Neural progenitor cell (in vitro differentiated cells): ENCODE measurements around the gene IGSF21. TPM values are rescaled to one million over a fixed set of nuclear protein-coding genes. Genes with fewer than 3 reads are reported as not detected.

Source experiments
- DNase-seq: peaks from one replicate; pipeline ENCODE4 v3.0.0-alpha.2; 2016; ENCODE audit warnings: low spot score
- H2AFZ ChIP-seq: fragments of 200-600 bp; sonication (generic); replicated peaks from 2 replicates; pipeline ENCODE4 v1.6.1; 2016; ENCODE audit warnings: antibody characterized with exemption
- H3F3A ChIP-seq: fragments of 200-600 bp; sonication (generic); 2 replicates; pipeline ENCODE4 v1.6.1; 2016; ENCODE audit warnings: antibody characterized with exemption, low read depth
- H3K27ac ChIP-seq: fragments of 200-600 bp; sonication (generic); 2 replicates; pipeline ENCODE4 v1.5.1; 2016; ENCODE audit warnings: mild to moderate bottlenecking
- H3K27me3 ChIP-seq: fragments of 200-600 bp; sonication (generic); 2 replicates; pipeline ENCODE4 v1.6.1; 2016; ENCODE audit warnings: mild to moderate bottlenecking, moderate library complexity
- H3K36me3 ChIP-seq: fragments of 200-600 bp; sonication (generic); 2 replicates; pipeline ENCODE4 v1.5.1; 2016
- H3K4me1 ChIP-seq: fragments of 200-600 bp; sonication (generic); 2 replicates; pipeline ENCODE4 v1.6.1; 2016; ENCODE audit warnings: mixed run types
- H3K4me2 ChIP-seq: fragments of 200-600 bp; sonication (generic); 2 replicates; pipeline ENCODE4 v1.6.1; 2016
- H3K4me3 ChIP-seq: fragments of 200-600 bp; sonication (generic); 2 replicates; pipeline ENCODE4 v1.5.1; 2016
- H3K79me2 ChIP-seq: fragments of 200-600 bp; sonication (generic); 2 replicates; pipeline ENCODE4 v1.6.1; 2016; ENCODE audit warnings: low read depth
- H3K9ac ChIP-seq: fragments of 200-600 bp; sonication (generic); 2 replicates; pipeline ENCODE4 v1.6.1; 2016
- H3K9me3 ChIP-seq: fragments of 200-600 bp; sonication (generic); 2 replicates; pipeline ENCODE4 v1.5.1; 2016; ENCODE audit warnings: low read depth
- H4K20me1 ChIP-seq: fragments of 200-600 bp; sonication (generic); 2 replicates; pipeline ENCODE4 v1.6.1; 2016; ENCODE audit warnings: low read depth
- H3K27ac Mint-ChIP-seq: 3 replicates; pipeline ENCODE4 v1.8.0; 2021; ENCODE audit warnings: mixed read lengths
- H3K27me3 Mint-ChIP-seq: 2 replicates; pipeline ENCODE4 v1.8.0; 2022; ENCODE audit warnings: low read depth, mild to moderate bottlenecking, inconsistent platforms, moderate library complexity, mixed read lengths; ENCODE audit not compliant: insufficient read depth
- H3K36me3 Mint-ChIP-seq: 3 replicates; pipeline ENCODE4 v1.8.0; 2021; ENCODE audit warnings: mixed read lengths
- H3K4me1 Mint-ChIP-seq: 3 replicates; pipeline ENCODE4 v1.8.0; 2021; ENCODE audit warnings: mixed read lengths
- H3K4me3 Mint-ChIP-seq: 3 replicates; pipeline ENCODE4 v1.8.0; 2021; ENCODE audit warnings: mild to moderate bottlenecking, moderate library complexity, mixed read lengths
- H3K9me3 Mint-ChIP-seq: 3 replicates; pipeline ENCODE4 v1.8.0; 2020; ENCODE audit warnings: mixed read lengths
- EZH2 ChIP-seq: fragments of 200-600 bp; sonication (generic); IDR thresholded peaks from 2 replicates; pipeline ENCODE4 v1.6.1; 2017; ENCODE audit warnings: antibody characterized with exemption, mild to moderate bottlenecking, moderate library complexity
- EZH2phosphoT487 ChIP-seq: fragments of 200-600 bp; sonication (generic); IDR thresholded peaks from 2 replicates; pipeline ENCODE4 v1.6.1; 2017; ENCODE audit warnings: antibody characterized with exemption
- total RNA-seq: library from RNA; depleted of rRNA; stranded (reverse); fragments of >200 nt; gene quantifications from 2 replicates; pipeline ENCODE4 v1.2.3, GENCODE V29; 2015; ENCODE audit warnings: low replicate concordance
- TF ChIP-seq, protein P1 (sequence below): fragments of 200-600 bp; sonication (generic); IDR thresholded peaks from 2 replicates; pipeline ENCODE4 v1.5.1; 2017; ENCODE audit warnings: antibody characterized with exemption, mild to moderate bottlenecking

Gene IGSF21
- total RNA-seq, 1 donor from 2014 or later, result 1.7 TPM

DNA sequence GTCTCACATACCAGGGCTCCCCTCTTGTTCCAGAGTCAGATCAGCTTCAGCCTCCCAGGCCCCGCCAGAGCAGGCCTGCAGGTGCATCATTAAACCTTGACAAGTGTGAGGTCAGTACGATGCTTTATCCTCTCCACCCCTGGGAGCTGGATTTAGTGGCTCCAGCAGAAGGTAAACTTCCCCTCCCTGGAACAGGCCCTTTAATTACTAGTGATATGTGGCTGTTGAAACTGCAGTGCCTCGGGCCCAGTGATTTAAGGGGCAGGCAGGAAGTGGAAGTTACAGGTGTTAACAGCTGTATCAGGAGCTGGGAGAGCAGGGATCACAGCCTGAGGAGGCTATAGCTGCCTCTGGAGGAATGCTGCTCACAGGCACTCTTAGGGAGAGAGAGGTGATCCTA lies 240.8 kb downstream of the IGSF21 start:
- H3F3A ChIP-seq, result peaks cover 22% of the 10 kb centered on the region
- H3K27me3 ChIP-seq, result no peaks in the 10 kb centered on the region
- H2AFZ ChIP-seq, result no peak overlapping the region
- no peaks in the 10 kb centered on the region for H3K9me3 ChIP-seq
- Mint-ChIP-seq H3K27ac (no peak overlapping the region), H3K27me3 (peaks cover 9% of the 10 kb centered on the region), H3K36me3 (no peaks in the 10 kb centered on the region), H3K4me3 (no peak overlapping the region), H3K4me1 (peaks cover 12% of the 10 kb centered on the region), H3K9me3 (no peaks in the 10 kb centered on the region)
- H3K4me1 ChIP-seq, result peaks cover 9% of the 10 kb centered on the region
- H3K79me2 ChIP-seq, result no peaks in the 10 kb centered on the region
- H3K4me2 ChIP-seq, result no peak overlapping the region
- H3K27ac ChIP-seq, result no peak overlapping the region
- no peak overlapping the region for H3K9ac ChIP-seq
- H4K20me1 ChIP-seq, result no peaks in the 10 kb centered on the region
- no peak for TF ChIP-seq EZH2
- TF ChIP-seq, protein P1, sequence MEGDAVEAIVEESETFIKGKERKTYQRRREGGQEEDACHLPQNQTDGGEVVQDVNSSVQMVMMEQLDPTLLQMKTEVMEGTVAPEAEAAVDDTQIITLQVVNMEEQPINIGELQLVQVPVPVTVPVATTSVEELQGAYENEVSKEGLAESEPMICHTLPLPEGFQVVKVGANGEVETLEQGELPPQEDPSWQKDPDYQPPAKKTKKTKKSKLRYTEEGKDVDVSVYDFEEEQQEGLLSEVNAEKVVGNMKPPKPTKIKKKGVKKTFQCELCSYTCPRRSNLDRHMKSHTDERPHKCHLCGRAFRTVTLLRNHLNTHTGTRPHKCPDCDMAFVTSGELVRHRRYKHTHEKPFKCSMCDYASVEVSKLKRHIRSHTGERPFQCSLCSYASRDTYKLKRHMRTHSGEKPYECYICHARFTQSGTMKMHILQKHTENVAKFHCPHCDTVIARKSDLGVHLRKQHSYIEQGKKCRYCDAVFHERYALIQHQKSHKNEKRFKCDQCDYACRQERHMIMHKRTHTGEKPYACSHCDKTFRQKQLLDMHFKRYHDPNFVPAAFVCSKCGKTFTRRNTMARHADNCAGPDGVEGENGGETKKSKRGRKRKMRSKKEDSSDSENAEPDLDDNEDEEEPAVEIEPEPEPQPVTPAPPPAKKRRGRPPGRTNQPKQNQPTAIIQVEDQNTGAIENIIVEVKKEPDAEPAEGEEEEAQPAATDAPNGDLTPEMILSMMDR, result no peak
- no peak for TF ChIP-seq EZH2phosphoT487
- H3K4me3 ChIP-seq, result no peak overlapping the region
- DNase-seq, result no peak
- no peaks in the 10 kb centered on the region for H3K36me3 ChIP-seq

DNA sequence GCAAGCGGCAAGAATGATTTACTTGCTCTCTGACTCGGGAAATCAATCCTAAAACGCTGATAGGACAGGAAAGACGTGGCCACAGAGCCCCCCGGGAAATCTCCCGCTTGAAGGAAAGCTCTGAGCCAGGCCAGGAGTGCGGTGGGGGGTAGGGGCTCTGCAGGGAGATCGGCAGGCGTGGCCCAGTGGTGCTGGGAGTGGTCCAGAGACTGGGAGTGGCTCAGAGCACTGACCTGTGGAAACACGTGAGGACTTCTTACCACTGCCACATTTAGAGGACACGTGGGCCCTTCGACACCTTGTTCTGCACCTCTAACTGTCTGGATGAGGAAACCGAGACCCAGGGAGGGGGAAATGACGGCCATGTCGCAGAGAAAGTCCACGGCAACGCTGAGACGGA lies 243.1 kb downstream of the IGSF21 start:
- H3K4me3 ChIP-seq, result no peak overlapping the region
- H3K36me3 ChIP-seq, result no peaks in the 10 kb centered on the region
- H3K4me2 ChIP-seq, result no peak overlapping the region
- peaks cover 8% of the 10 kb centered on the region for H3F3A ChIP-seq
- Mint-ChIP-seq H3K27ac (no peak overlapping the region), H3K4me3 (no peak overlapping the region), H3K36me3 (no peaks in the 10 kb centered on the region), H3K4me1 (peaks cover 13% of the 10 kb centered on the region), H3K27me3 (peaks cover 9% of the 10 kb centered on the region), H3K9me3 (no peaks in the 10 kb centered on the region)
- H4K20me1 ChIP-seq, result no peaks in the 10 kb centered on the region
- TF ChIP-seq, protein P1, result no peak
- TF ChIP-seq EZH2 (no peak), EZH2phosphoT487 (no peak)
- H2AFZ ChIP-seq, result no peak overlapping the region
- H3K9ac ChIP-seq, result no peak overlapping the region
- no peak overlapping the region for H3K27ac ChIP-seq
- no peaks in the 10 kb centered on the region for H3K27me3 ChIP-seq
- no peaks in the 10 kb centered on the region for H3K4me1 ChIP-seq
- no peaks in the 10 kb centered on the region for H3K79me2 ChIP-seq
- H3K9me3 ChIP-seq, result no peaks in the 10 kb centered on the region
- DNase-seq, result no peak

DNA sequence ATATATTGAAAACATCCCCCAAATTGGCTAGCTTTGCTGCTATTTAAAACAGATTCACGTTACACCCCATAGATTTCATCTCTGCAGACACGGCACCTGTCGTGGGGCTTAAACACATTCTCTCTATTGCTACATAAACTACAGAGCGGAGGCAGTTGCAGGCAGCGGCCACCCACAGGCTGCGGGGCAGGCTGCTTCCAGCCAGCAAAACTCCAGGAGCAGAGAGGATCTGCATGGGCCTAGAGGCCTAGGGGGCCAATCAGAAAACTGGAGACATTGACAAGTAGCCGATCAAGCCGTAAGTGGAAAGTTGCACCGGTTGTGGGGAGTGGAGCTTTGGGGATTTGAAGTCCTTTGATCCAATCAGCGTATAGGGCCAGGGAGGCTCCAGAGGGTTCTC lies 244.1 kb downstream of the IGSF21 start:
- Mint-ChIP-seq H3K4me1 (peaks cover 13% of the 10 kb centered on the region), H3K27me3 (peaks cover 11% of the 10 kb centered on the region)

More for the DNA sequence above, 244.1 kb downstream of the IGSF21 start:
- H3F3A ChIP-seq, result peaks cover 8% of the 10 kb centered on the region
- Mint-ChIP-seq H3K9me3 (no peaks in the 10 kb centered on the region), H3K27ac (no peak overlapping the region), H3K4me3 (no peak overlapping the region), H3K36me3 (no peaks in the 10 kb centered on the region)
- DNase-seq, result peak; percentile 33
- no peak overlapping the region for H2AFZ ChIP-seq
- no peak overlapping the region for H3K4me2 ChIP-seq
- H3K9me3 ChIP-seq, result no peaks in the 10 kb centered on the region
- no peak overlapping the region for H3K9ac ChIP-seq
- H3K27ac ChIP-seq, result no peak overlapping the region
- H3K27me3 ChIP-seq, result no peaks in the 10 kb centered on the region
- no peaks in the 10 kb centered on the region for H3K4me1 ChIP-seq
- no peak overlapping the region for H3K4me3 ChIP-seq
- TF ChIP-seq EZH2phosphoT487, result no peak
- TF ChIP-seq EZH2, result no peak
- TF ChIP-seq, protein P1, result no peak
- no peaks in the 10 kb centered on the region for H3K79me2 ChIP-seq
- H3K36me3 ChIP-seq, result no peaks in the 10 kb centered on the region
- H4K20me1 ChIP-seq, result no peaks in the 10 kb centered on the region
